GM18498 (cell line): ENCODE measurements around the gene SERTAD2.

Experiments used
- ATAC-seq: cut with Tn5 transposase; IDR thresholded peaks from one replicate; pipeline ENCODE4 v1.9.1; 2021; ENCODE audit warnings: mild to moderate bottlenecking, moderate library complexity; ENCODE audit not compliant: unreplicated experiment

The SERTAD2 gene

DNA sequence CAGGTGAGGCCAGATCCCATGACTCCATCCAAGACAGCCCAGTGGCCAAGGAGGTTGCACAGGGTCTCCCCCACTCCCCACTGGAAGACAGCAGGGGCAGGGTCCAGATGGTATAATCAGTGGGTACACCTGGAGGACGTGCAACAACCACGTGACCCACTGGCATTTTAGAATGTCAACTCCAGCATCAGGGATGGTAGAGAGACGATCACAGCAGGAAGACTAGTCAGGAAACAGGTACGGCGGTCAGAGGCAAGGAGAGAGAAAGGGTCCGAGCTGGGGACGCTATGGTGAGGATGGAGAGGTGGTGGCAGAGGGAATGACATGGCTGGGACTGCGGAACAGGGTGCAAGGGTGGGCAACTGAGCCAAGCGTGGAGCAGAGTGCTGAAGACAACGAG is 23.0 kb downstream of the SERTAD2 start:
- ATAC-seq, result no peak

DNA sequence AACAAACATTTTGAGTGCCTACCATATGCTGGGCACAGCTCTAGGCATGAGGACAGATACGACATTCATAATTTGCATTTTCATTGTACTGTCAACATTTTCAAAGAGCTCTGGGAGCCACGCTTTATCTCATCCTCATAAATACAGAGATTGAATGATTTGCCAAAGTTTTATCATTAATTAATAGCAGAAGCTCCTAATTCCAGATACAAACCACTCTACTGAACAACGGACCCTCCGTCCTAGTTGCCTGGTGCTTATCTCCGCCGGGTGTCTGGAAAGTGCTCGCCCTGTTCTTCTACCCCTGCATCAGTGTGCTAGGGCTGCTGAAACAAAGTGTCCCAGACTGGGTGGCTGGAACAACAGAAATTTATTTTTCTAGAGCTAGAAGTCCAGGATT is 23.8 kb downstream of the SERTAD2 start:
- ATAC-seq, result no peak

DNA sequence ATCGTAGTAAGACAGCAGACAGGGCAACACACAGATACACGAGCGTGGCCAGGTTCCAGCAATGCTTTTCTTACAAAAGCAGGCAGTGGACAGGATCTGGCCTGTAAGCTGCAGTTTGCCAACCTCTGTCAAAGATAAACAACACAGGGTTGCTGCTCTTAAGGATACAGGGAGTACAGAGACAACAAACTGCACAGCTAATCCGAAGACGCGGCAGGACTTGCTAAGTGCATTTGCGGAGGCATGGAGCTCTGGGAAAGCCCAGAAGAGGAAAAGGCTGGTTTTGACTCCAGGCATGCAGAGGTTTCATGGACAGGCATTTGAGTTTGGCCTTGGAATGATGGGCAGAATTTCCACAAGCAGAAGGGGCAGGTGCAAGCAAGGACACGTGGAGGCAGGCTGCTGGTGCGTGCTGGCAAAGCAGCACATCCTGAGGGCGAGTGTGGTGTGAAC is 24.4 kb downstream of the SERTAD2 start:
- no peak for ATAC-seq

DNA sequence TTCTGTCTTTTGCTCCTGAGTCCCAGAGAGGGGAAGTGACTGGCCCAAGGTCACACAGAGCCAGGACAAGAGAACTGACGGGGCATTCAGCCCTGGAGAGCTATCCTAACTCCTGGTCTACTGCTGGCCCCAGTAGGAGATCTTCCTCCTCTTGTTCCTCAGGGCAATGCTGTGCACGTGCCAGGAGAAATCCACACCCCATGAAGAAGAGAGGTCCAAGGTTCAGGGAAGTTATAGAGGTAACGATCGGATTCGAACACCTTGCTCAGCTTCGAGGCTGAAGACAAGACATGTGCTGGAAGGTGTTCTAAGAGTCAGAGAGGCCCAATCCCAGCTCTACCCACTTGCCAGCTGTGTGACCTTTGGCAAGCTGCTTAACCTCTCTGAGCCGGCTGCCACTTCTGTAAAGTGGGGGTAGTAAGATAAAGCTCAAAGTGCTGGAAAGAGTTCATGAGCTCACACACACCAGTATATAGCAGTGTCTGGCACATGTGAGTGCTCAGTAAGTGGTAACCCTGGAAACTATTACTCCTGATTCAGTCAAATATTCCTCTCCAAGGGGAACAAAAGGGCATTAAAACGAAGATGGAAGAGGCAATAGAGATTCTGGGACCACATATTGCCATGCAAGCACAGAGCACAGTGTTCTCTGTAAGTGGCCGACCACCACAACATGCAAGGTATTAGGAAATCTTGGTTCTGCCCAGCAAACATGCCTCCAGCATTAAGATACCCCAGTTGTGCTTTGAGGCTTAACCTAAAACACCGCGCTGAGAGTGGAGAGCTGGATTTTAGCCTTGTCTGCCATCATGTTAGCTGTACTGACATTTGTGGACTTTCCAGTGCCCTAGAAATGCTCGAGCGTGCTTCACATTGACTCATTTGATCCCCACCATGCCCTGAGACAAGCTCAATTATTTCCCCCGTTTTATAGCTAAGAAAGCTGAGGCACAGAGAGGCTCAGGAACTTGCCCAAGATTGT is 25.6 kb downstream of the SERTAD2 start:
- no peak for ATAC-seq

DNA sequence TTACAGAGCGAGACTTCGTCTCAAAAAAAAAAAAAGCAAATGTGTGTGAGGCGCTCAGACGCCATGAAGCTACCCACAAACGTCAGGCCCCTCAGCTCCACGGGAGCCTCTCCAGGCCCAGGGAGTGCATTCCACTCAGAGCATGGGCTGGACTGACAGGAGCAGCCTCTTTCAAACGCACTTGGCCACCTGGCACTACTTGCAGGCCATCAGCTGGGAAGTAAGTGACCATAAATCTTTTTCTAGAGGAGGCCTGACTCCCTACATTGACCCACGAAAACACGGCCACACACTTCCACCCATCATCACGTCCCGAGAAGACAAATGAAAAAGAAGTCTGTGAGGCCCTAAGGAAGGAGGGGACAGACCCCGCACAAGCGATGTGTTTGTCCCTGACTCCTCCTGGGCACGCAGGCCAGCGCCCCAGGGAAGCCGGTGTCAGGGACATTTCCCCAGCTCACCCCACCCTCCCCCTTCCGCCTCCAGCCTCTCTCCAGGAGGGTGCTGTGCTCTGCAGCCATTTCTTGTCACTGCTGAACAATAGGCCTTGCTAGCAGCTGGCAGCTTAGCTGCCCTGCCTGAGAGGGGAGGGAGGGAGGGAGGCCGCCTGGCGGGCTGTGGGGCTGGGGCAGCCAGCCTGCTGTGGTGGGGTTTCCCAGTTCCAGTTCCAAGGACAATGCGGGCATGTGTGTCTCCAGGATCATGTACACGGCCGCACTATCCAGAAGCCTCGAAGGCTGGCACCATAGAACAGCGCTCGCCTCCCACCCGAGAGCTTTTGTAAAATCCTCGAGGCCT is 26.6 kb downstream of the SERTAD2 start:
- no peak for ATAC-seq

DNA sequence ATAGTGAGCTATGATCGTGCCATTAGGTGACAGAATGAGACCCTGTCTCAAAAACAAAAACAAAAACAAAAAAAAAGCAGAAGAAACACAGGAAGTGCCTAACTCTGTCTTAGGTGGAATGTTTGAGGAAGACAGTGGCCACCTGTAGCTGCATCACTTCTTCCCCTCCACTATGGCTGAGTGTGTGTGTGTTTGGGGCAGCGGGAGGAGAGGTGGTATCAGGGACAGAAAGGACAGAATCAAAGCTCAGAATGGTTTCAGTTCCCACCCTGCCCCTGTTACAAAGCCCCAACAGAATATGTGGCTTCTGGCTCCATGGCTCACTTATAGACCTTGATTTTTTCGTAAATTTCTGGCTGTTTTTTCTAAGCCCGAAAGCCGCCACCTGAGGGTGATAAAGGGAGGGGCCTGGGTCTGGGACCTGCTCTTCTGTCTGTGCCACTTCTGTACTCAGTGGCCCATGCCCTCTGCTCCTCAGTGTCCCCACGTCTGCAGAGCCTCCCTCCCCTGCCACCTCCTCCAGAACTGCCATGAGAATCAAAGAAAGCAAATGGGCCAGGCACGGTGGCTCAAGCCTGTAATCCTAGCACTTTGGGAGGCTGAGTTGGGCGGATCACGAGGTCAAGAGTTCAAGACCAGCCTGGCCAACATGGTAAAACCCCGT is 27.4 kb downstream of the SERTAD2 start:
- no peak for ATAC-seq

DNA sequence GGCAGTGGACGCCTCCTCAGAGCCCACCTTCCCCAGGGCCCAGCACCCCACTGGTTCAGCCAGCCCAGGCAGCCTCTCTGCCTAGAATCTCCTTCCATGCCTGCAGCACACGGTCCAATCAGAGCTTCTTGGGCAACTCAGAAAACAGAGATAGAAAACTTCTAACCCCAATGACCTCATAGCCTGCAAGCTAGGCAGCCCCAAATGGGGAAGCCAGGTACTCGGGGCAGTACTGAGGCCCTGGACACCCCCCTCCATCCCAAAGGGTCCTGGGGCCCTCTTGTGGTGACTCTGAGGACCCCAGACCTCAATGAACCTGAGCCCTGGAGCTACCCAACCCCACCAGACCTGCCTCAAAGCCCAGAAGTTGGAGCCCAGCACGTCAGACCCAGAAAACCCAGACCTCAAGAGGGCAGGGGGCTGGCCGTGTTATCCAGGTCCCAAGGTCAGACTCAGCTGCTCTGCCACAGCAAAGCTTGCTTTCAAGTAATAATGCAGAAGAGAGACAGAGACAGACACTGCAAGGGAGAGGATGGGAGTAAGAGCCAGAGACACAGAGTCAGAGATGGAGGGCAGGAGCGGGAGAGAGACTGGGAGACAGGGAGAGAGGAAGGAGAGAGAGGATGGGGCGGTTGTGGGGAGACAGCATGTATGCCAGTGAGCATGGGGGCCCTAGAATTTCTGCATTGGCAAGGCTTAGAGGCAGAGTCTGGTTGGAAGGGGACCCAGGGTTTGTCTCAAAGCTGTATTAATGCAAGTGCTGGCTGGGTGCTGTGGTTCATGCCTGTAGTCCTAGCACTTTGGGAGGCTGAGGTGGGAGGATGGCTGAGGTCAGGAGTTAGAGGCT is 28.2 kb downstream of the SERTAD2 start:
- no peak for ATAC-seq

DNA sequence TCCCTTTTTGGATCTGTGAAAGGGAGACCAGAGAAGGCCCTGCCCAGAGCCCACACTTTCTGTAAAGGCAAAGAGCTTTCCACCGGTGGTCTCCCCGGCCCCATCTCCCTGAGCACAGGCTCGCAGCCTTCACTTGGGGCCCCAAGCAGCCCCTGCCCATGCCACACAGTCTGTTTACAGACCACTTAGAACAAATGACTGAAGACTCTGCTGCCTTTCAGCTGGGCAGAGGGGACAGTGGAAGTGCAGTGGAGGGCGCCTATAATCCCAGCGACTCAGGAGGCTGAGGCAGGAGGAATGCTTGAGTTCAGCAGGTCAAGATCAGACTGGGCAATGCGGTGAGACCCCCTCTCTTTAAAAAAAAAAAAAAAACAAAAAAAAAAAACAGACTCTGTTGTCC is 28.9 kb downstream of the SERTAD2 start:
- no peak for ATAC-seq

DNA sequence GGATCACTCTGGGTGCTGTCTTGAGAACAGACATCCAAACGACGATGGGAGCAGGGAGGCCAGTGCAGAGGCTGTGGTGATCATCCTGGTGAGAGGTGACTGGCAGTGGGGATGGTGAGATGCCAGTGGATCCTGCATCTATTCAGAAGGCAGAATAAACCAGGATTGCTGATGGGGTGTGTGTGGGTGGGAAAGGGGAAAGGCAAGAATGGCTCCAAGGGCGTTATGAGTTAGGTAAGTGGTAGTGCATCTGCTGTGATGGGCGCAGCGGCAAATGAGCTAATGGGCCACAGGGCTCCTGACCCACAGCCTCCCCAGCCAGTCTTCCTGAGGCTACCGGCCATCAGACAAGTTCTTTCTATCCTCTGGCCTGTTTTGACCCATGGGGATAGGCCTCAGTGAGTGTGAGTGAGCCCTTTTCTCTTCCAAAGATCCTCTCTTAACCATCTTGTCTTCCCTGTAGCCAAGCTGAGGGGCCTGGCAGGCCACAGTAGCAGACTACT is 29.6 kb downstream of the SERTAD2 start:
- ATAC-seq, result no peak

DNA sequence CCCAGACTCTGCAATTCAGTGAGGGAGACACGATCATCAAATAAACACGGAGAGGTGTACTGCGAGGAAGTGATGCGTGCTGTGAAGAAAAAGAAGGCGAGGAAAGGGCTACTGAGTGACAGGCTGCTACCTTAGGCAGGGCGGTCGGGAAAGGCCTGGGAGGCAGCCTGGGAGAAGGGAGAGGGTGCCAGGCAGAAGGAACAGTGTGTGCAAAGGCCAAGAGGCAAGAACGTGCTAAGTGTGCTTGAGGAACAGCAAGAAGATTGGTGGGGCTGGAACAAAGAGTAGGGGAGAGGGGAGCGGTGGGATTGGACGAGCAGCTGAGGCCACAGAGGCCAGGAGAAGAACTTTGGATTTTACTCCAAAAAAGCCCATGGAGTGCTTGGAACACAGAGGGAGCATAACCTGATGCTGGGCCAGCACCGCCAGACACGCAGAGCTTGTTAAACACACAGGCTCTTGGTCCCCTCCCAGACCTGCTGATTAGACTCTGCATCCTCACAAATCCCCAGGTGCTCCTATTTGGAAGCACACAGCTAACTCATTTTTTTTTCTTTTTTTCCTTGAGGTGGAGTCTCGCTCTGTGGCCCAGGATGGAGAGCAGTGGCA is 30.4 kb downstream of the SERTAD2 start:
- ATAC-seq, result no peak

DNA sequence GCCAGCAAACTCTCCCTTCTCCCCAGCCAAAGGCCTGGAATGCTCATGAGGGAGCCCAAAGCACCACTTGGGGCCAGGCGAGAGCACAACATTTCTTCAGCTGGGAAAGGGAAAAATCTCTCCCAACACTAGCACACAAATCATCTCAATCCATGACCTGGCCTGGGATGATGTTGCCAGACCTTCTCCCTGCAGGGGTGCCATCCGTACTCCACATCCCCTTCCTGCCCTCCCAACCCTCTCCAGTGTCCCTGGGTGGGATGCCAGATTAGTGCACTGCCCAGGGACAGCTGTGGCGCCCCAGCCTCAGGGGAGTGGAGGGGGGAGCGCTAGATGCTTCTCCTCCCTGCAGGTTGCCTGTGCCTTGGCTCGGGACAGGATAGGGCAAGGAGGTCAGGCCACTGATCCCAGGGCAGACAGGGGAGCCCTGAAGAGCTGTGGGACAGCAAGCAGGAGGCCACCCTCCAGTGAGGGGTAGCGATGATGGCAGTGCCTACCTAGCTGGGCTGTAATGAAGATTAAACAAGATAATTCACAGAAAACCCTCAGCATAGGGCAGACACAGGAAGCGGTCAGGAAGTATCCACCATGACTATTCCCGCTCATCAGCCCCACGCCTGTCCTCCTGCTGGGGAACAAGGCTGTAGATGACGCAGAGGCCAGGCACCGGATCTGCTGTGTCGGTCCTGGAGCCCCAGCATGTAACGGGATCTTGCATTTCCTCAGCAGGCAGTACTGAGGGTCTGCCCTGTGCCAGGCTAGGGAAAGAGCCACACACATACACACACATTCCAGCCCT is 31.1 kb downstream of the SERTAD2 start:
- ATAC-seq, result no peak

DNA sequence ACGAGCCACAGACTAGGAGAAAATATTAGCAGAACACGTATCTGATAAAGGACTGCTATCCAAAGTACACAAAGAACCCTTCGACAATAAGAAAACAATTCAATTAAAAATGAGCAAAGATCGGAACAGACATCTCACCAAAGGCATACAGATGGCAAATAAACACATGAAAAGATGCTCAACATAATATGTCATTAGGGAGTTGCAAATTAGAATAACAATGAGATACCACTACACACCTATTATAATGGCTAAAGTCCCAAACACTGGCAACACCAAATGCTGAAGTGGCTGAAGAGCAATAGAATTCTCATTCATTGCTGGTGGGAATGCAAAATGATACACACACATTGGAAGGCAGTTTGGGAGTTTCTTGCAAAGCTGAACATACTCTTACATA is 33.1 kb downstream of the SERTAD2 start:
- no peak for ATAC-seq

DNA sequence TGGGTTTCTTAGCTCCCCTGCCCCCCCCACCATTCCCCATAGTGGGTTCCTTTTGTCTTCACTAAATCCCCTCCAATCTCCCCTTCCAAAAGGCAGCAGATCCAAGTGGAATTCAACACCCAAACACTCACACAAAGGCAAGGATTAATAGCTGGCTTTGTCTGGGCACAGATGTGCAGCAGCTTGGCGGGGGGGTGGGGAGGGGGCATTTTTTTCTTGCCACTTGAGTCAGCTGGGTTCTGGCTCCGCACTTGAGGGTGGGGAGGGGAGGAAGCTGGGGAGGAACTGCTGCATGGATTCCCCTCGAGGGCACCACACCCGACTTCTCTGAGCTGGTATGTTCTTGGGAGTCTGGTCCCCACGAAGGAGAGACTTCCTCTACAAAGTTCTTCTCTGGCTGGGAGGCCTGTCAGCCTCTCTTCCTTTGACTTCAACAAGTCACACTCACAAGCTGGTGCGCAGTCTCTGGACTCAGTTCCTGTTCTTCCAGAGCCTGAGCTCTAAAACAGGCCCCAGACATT is 36.0 kb downstream of the SERTAD2 start:
- ATAC-seq, result no peak

DNA sequence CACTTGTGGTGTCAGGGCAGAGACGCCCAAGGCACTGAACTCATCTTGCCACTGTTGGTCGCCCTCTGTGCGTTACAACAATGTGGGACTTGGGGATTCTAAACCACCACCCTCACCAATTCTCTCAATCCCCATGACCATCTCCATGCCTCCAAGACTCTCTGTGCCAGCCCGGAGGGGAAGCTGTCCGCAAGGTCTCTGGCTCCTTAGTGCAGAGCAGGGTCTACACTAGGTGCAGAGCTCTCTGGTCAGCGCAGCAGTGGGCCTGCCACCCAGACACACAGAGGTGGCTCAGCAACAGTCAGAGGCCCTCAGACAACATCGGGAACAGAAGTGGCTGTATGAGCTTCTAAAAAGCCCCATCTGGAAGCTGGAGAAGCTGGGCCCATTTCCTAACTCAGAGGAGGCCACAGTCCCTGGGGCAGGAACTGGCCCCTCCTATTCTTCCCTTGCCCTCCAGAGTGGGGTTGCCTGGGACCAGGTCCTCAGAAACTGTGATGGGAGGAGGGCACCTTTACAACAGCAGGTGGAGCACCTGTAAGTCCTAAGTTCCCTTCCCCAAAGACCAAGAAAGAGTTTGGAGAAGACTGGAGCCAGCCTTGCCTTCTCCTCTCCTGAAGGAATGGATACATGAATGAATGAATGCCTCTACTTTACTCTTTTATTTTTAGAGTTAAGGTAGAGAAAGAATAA is 37.7 kb downstream of the SERTAD2 start:
- no peak for ATAC-seq

DNA sequence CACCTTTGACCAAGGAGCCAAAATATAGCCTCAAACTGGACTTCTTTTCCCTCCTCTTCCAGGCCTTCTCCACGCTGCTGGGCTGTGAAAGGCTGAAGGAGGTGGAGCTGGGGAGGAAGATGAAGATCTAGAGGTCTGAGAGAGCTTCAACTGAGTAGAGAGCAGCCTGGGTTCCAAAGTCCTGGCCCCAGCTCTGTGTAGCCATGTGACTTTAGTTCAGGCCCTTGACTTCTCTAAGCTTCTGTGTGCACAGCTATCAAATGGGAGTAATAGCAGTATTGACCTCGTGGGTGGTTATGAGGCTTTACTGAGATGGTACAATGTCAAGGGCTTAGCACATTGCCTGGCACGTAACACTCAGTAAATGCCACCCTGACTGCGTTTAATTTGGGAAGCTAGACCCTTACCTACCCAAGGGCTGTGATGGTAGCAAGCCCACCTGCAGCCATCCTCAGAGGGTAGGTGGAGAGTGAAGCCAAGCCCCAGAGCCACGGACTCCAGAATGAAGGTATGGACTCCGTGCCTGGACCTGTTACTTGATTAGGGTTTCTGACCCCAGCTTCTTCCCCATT is 38.4 kb downstream of the SERTAD2 start:
- ATAC-seq, result no peak

DNA sequence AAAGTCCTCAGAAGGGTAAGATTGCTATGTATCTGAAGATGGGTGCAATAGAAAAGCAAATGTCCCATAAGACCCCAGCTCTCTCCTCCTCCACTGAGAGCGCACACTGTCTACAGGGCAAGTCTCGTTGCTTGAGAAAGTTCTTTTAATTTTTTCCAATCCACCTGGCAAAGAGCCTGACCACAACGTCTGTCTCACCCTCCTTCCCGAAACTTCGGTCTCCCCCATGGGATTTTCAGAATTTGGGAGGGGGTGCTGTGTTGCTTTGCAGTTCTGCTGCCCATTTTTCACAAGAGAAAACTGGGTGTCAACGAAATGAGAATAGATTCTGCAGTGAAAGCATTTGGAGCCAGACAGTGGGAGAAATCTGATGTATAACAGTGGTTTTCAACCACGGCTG is 40.4 kb downstream of the SERTAD2 start:
- no peak for ATAC-seq

DNA sequence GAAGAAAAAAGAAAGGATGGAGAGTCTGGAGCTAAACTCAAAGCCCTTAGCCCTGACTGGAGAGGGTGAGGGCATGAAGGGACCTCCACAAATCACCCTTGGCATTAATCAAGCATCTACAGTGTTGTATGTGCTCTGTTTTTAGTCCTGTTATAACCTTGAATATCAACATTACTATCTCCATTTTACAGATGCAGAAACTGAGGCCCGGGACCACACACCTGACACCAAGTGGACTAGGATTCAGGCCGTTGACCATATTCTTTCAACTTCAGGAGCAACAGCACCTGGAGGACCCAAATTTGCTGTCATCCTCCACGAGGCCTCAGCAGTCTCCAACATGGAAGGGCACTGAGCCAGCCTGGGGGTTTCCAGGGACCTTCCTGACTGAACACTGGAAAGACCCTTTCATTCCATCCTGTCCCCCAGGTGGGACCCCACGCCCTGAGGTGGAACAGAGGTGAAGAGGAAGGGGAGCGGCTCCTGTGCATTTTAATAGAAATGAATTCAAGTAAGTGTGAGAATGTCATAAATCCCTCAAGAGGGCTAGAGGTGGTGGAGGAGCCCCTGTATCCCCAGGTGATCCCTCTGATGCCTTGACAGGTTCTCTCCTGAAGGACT is 41.0 kb downstream of the SERTAD2 start:
- no peak for ATAC-seq
